NCI-H2171 treated with DMSO at 0.1 percent for 48 hours (cell line): Measurements from ENCODE around the gene RPL3.
A peak's percentile ranks its signal among the peaks of the same experiment; 100 is the strongest.

ENCODE experiments used
- DNase-seq: peaks from one replicate; lab custom pipeline; 2025; lab: John Stamatoyannopoulos, UW

The RPL3 gene

GRCh38 chr22:39317084-39317774, 2.2 kb downstream of the RPL3 start:
- no peak for DNase-seq

- peak; percentile 61 for DNase-seq
Observed at GRCh38 chr22:39316440-39317083, 2.9 kb downstream of the RPL3 start.

DNA sequence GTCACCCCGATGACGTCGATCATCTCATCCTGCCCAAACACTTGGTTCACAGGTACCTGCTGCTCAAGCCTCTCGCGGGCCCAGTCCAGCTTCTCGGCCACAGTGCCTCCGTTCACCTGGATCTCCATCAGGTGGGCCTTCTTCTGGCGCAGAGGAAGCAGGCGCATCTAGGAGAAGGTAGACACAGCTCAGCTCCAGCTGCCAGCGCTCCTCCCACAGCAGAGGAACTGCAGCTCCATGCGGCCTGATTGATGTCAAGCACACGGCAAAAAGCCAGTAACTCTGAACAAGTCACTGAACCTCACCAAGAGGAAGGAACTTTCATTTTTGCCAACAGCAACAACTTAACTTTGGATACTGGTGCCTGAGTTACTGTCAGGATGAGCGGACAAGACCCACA, 4.0 kb downstream of the RPL3 start:
- no peak for DNase-seq

- no peak for DNase-seq
Observed at GRCh38 chr22:39314251-39314971, 5.0 kb downstream of the RPL3 start.

DNA sequence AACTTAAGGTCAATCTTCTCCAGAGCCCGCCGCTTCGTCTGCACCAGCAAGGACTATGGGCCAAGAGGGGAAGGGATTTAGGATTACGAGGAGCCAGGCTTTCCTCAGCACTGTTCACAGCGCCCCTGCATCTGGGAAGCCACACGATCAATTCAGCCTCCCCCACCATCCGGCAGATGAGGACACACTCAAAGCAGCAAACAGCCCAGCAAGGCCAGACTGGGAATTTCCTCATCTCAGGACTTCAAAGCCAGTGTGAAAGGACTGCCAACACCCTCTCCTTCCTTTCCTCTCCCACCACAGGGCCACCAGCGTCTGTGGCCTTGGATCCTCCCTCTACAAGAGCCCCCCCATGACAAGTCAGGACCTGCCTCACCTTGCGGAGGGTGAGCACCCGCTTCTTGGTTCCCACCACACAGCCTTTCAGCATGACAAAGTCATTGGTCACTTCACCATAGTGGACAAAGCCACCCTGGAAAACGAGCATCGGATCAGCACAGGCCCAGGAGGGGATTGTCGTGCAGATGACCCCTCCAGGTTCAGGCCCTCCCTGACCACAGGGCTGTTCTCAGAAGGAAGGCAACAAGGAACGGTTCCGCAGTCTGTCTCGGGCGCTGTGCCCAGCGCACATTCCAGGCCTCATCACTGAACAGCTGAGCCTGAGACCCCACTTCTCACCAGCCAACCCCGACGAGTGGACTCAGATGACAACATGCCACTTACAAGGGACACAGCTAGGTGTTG, 6.0 kb downstream of the RPL3 start:
- DNase-seq, result no peak

GRCh38 chr22:39312410-39312809, 7.0 kb downstream of the RPL3 start:
- DNase-seq, result no peak

DNA sequence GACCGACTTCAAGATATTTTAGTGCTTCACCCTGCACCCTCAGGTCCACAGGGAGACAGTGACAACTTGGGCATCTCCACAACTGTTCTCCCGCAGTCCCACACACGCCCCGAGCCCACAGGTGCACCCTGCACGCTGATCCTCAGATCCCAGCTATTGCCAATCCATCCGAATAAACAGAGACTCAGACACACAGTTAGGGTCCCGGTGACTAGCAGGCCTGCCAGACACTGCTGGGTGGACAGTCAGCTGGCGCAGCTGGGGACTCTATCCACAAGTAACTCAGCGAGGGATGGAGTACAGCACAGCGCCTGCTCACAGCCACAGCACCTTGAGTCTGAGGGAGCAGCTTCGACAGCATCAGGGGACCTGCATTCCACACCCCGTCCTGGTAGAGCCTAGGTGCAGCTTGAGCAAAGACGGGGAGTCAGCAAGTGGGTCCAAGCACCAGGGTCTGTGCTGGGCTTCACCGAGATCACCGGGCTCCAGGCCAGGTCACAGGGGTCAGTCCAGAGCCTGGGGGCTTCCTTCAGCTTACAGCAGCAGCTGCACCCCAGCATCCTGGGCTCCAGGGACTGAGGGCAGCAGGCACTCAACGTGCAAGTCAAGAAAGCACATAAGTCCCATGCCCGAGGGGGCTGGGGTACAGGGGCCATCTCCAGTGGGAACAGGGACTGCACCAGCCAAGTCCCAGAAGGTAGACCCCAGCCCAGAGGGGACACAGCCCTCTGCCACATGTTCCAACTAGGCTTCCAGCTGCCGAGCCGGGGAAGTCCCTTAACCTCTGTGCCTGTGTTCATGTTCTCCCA, 7.6 kb downstream of the RPL3 start:
- peak; percentile 37 for DNase-seq

DNA sequence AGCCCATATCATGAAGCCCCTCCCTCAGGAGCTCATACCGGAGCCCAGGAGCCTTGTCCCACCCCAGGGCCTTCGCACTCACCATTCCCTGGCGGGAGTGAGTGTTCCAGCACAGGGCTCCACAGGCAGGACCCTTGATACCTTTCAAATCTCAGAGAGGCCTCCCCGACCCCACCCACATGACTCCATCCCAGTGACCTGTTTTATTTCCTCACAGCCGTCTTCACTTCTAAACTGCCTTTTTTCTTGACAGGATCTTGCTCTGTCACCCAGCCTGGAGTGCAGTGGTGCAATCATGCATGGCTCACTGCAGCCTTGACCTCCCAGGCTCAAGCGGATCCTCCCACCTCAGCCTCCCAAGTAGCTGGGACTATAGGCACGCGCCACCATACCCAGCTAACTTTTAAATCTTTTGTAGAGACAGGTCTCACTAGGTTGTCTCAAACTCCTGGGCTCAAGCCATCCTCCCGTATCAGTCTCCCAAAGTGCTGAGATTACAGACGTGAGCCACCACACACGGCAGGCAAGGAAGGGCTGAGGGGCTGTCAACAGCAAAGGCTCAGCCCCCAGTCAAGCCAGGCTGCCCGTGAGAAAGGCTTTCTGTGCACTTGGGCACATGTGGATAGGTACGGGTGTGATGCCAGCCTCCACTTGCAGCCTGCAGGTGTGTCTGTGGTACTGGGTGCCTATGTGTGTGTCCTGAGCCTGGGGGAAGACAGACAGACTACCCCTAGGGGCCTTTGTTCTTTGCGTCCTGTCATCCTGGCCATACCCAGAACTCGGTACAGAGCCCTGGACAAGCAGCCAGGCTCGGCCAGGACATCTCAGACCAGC, 9.3 kb downstream of the RPL3 start:
- no peak for DNase-seq

- no peak for DNase-seq
Observed at GRCh38 chr22:39309364-39309861, 10.0 kb downstream of the RPL3 start.

GRCh38 chr22:39308614-39309363, 10.6 kb downstream of the RPL3 start:
- DNase-seq, result no peak

GRCh38 chr22:39306456-39307361, 12.7 kb downstream of the RPL3 start:
- DNase-seq, result peak; percentile 6

DNA sequence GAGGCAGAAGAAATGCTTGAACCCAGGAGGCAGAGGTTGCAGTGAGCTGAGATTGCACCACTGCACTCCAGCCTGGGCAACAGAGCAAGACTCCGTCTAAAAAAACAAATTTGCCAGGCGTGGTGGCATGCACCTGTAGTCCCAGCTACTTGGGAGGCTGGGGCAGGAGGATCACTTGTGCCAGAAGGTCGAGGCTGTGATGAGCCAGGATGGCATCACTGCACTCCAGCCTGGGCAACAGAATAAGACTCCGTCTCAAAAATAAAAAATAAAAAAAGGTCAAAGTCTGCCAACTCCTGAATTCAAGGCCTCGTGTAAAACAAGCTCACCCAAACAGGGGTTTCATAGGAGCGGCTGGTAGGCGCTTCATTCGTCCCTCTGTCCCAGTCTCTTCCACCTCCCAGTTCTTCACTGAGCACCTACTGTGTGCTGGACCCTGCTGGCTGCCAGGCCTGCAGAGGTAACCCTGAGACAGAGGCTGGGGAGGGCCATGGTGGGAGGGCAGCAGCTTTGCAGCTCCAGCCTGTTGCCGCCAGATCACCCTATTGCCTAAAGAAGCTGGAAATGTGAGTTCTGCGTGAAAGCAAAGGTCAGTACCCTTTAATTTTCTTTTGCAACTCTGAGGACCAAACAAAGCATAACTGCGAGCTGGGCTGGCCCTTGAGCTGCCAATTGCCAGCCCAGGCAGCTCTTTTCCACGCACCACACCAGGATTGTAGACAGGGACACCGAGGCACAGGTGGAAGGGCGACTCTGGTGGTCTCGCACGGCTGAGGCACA, 15.3 kb downstream of the RPL3 start:
- DNase-seq, result no peak

DNA sequence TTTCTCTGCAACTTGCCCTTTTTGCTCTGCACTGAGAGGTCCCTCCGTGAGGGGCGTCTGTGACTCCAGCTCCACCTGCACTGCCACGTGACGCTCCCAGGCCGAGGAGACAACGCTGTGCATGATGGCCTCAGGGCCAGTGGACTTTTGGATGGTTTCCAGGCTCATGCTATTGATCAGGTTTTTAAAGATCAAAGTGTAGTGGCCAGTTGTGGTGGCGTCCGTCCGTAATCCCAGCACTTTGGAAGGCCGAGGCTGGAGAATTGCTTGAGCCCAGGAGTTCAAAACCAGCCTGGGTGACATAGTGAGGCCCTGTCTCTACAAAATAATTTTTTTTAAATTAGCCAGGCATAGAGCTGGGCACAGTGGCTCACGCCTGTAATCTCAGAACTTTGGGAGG, 16.1 kb downstream of the RPL3 start:
- no peak for DNase-seq

DNA sequence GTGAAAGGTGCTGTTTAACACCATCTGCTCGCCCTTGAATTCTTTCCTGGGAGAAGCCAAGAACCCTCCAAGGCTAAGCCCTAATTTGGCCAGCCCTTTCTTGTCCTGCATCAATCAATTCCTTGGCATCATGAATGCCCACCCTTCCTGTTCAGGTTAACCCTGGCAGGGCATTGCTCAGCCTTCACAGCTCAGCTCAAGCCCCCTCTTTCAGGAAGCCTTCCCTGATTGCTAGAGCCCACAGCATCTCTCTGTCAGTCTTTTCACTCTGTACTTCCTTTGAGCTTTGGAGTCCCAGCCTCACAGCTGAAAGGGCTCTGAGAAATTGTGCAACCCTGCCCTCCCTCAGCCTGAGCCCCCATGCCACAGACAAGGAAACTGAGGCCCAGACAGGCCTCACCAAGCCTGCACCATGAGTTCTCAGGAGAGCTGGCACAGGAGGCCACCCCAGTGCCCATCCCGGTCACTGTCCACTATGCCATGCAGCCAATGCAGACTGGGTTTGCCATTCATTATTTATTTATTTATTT, 16.9 kb downstream of the RPL3 start:
- DNase-seq, result no peak

DNA sequence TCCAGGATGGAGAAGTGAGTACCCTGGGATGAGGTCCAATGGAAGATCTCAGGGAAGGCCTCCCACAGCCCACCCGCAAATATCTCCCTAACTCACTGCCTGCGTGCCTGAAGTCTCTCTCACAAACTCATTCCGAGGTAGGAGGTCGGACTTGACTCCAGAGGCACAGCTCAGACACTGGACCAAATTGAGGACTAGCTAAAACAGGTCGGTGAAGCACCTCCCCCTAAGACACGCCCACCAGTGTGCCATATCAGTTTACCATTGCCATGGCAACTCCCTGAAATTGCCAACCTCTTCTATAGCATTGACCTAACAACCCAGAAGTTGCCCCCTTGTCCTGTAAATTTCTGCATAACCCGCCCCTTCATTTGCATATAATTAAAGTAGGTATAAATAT, 17.5 kb downstream of the RPL3 start:
- no peak for DNase-seq

DNA sequence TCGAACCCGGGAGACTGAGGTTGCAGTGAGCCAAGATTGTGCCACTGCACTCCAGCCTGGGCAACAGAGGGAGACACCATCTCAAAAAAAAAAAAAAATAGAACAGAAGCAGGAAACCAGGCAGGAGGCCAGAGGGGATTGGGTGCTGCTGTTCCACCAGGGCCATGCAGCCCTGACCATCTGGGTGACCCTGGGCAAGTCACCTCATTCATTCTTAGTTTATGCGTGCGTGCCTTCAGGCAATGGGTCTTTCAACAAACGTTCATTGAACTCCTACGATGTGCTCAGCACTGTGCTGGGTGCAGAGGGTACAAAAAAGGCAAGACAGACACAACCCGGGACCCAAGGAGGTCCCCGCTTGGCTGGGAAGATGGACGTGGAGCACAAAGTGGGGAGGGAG, 18.3 kb downstream of the RPL3 start:
- DNase-seq, result no peak

GRCh38 chr22:39300186-39300830, 19.1 kb downstream of the RPL3 start:
- DNase-seq, result no peak
